PC-3 (cell line): Measurements from ENCODE around the gene NOP14. TPM values are rescaled to one million over a fixed set of nuclear protein-coding genes. Genes with fewer than 3 reads are reported as not detected.

Experiments
- ATAC-seq: fragments of 200-7000 bp; cut with Tn5 transposase; 2 replicates; pipeline ENCODE4 v1.9.1; 2020; ENCODE audit warnings: mild to moderate bottlenecking, moderate library complexity
- BruUV-seq: library from RNA; stranded (reverse); fragments of 400-500 nt; replicated peaks from 2 replicates; lab custom pipeline; 2021; lab: Mats Ljungman, UMichigan
- CTCF ChIA-PET: fragments of 300-600 bp; sonication (Branson Sonifier 250); formaldehyde crosslinking; loops from one replicate; lab custom pipeline; 2022; ENCODE audit warnings: antibody characterized with exemption; lab: Charles Lee
- POLR2A ChIA-PET: fragments of 300-600 bp; sonication (Branson Sonifier 250); formaldehyde crosslinking; loops from one replicate; lab custom pipeline; 2022; ENCODE audit warnings: antibody characterized with exemption; ENCODE audit not compliant: unreplicated experiment; lab: Charles Lee
- DNase-seq: peaks from one replicate; pipeline ENCODE4 v3.0.0-alpha.2; 2015
- H2AFZ ChIP-seq: fragments of 300-600 bp; sonication (generic); 2 replicates; pipeline ENCODE4 v1.6.0; 2016; ENCODE audit warnings: antibody characterized with exemption, low read length
- H3F3A ChIP-seq: fragments of 300-600 bp; sonication (generic); one replicate; pipeline ENCODE4 v1.6.0; 2017; ENCODE audit warnings: antibody characterized with exemption, low read length, control low read depth, mild to moderate bottlenecking; ENCODE audit not compliant: unreplicated experiment
- H3K27ac ChIP-seq: fragments of 300-600 bp; sonication (generic); 2 replicates; pipeline ENCODE4 v1.5.1; 2016; ENCODE audit warnings: mild to moderate bottlenecking, low read length
- H3K27me3 ChIP-seq: fragments of 300-600 bp; sonication (generic); 2 replicates; pipeline ENCODE4 v1.6.1; 2016; ENCODE audit warnings: low read length, mixed read lengths
- H3K36me3 ChIP-seq: fragments of 300-600 bp; sonication (generic); 2 replicates; pipeline ENCODE4 v1.6.1; 2016; ENCODE audit warnings: low read depth, mixed run types, low read length, mixed read lengths
- H3K4me1 ChIP-seq: fragments of 300-600 bp; sonication (generic); 2 replicates; pipeline ENCODE4 v1.5.1; 2016; ENCODE audit warnings: low read length; ENCODE audit not compliant: insufficient read depth
- H3K4me2 ChIP-seq: fragments of 300-600 bp; sonication (generic); 2 replicates; pipeline ENCODE4 v1.6.0; 2016; ENCODE audit warnings: low read length
- H3K4me3 ChIP-seq: fragments of 300-600 bp; sonication (generic); 2 replicates; pipeline ENCODE4 v1.5.1; 2016; ENCODE audit warnings: mild to moderate bottlenecking, low read length, mixed read lengths
- H3K79me2 ChIP-seq: fragments of 300-600 bp; sonication (generic); 2 replicates; pipeline ENCODE4 v1.6.1; 2017; ENCODE audit warnings: low read length, mixed read lengths
- H3K9ac ChIP-seq: fragments of 300-600 bp; sonication (generic); 2 replicates; pipeline ENCODE4 v1.6.0; 2016; ENCODE audit warnings: mild to moderate bottlenecking, low read length
- H3K9me2 ChIP-seq: fragments of 300-600 bp; sonication (generic); replicated peaks from 2 replicates; pipeline ENCODE4 v1.6.1; 2016; ENCODE audit warnings: mixed run types, low read length, mixed read lengths
- H3K9me3 ChIP-seq: fragments of 300-600 bp; sonication (generic); 2 replicates; pipeline ENCODE4 v1.6.1; 2016; ENCODE audit warnings: low read length, mixed read lengths
- H4K20me1 ChIP-seq: fragments of 300-600 bp; sonication (generic); 2 replicates; pipeline ENCODE4 v1.6.1; 2016; ENCODE audit warnings: low read length, mixed read lengths
- CTCF ChIP-seq: fragments of 300-600 bp; sonication (generic); conservative IDR thresholded peaks from 2 replicates; pipeline ENCODE4 v1.5.1; 2017; ENCODE audit warnings: antibody characterized with exemption, low read depth, mild to moderate bottlenecking, low read length
- EZH2 ChIP-seq: fragments of 300-600 bp; sonication (generic); IDR thresholded peaks from one replicate; pipeline ENCODE4 v1.6.1; 2017; ENCODE audit warnings: antibody characterized with exemption, mild to moderate bottlenecking, low read length; ENCODE audit not compliant: unreplicated experiment
- EZH2phosphoT487 ChIP-seq: fragments of 300-600 bp; sonication (generic); IDR thresholded peaks from 2 replicates; pipeline ENCODE4 v1.6.1; 2018; ENCODE audit warnings: mild to moderate bottlenecking, antibody characterized with exemption, low read length, borderline replicate concordance
- intact Hi-C: fragments of 100-400 bp; cut with micrococcal nuclease; formaldehyde crosslinking; loops from 2 replicates; pipeline ENCODE4 v1.9.0; 2023
- total RNA-seq: library from RNA; depleted of rRNA; stranded (reverse); fragments of >200 nt; gene quantifications from 2 replicates; pipeline ENCODE4 v1.2.3, GENCODE V29; 2014; rRNA removed

NOP14 gene
- total RNA-seq, 1 experiment from 2014 or later = 26.0 TPM

GRCh38 chr4:2888886-2889285, 74.3 kb downstream of the NOP14 start:
- Histone ChIP-seq H3K9me3 (no peaks in the 10 kb centered on the region), H3K36me3 (no peaks in the 10 kb centered on the region; the same call in 1 of the 2 replicates), H3K9ac (no peak overlapping the region), H3K9me2 (no peaks in the 10 kb centered on the region), H3K27me3 (no peaks in the 10 kb centered on the region), H3F3A (no peaks in the 10 kb centered on the region), H3K79me2 (no peaks in the 10 kb centered on the region), H3K4me2 (no peak overlapping the region), H3K4me1 (peaks cover 14% of the 10 kb centered on the region; the same call in 1 of the 2 replicates), H2AFZ (no peak overlapping the region), H3K27ac (no peak overlapping the region), H4K20me1 (no peaks in the 10 kb centered on the region), H3K4me3 (no peak overlapping the region)
- intact Hi-C loops = no loop called here
- ATAC-seq (no peak), DNase-seq (no peak)
- CTCF ChIA-PET = no interaction called here
- no peak for TF ChIP-seq EZH2
- TF ChIP-seq CTCF = no peak
- no peak for TF ChIP-seq EZH2phosphoT487
- POLR2A ChIA-PET = no interaction called here
- no TSS peak for BruUV-seq

Other genes starting within 250 kb of the NOP14 start
- 56.5 and 77.8 TPM in 2 replicates for gene TNIP2, start 207.1 kb downstream of the NOP14 start, total RNA-seq
- gene SH3BP2, start 170.3 kb downstream of the NOP14 start, total RNA-seq = 16.9 and 17.4 TPM in 2 replicates
- gene ADD1, start 119.6 kb downstream of the NOP14 start, total RNA-seq = 118 and 124 TPM in 2 replicates
- 2.9 and 3.7 TPM in 2 replicates for gene GRK4, start 165 bp upstream of the NOP14 start, total RNA-seq
- gene HTT-AS, start 111.1 kb upstream of the NOP14 start, total RNA-seq = not detected in 2 replicates
- gene HTT, start 111.3 kb upstream of the NOP14 start, total RNA-seq = 18.4 and 36.3 TPM in 2 replicates